ENCODE results near the gene TBC1D30. TPM values are rescaled to one million over a fixed set of nuclear protein-coding genes. Genes with fewer than 3 reads are reported as not detected.

TBC1D30 gene, protein sequence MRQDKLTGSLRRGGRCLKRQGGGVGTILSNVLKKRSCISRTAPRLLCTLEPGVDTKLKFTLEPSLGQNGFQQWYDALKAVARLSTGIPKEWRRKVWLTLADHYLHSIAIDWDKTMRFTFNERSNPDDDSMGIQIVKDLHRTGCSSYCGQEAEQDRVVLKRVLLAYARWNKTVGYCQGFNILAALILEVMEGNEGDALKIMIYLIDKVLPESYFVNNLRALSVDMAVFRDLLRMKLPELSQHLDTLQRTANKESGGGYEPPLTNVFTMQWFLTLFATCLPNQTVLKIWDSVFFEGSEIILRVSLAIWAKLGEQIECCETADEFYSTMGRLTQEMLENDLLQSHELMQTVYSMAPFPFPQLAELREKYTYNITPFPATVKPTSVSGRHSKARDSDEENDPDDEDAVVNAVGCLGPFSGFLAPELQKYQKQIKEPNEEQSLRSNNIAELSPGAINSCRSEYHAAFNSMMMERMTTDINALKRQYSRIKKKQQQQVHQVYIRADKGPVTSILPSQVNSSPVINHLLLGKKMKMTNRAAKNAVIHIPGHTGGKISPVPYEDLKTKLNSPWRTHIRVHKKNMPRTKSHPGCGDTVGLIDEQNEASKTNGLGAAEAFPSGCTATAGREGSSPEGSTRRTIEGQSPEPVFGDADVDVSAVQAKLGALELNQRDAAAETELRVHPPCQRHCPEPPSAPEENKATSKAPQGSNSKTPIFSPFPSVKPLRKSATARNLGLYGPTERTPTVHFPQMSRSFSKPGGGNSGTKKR
- 3.8 and 3.9 TPM in 2 replicates for total RNA-seq

GRCh38 chr12:64824500-64825142, at the start of gene TBC1D30:
Gene TBC1D30 (plus strand): TSS chr12:64824647. CDS start chr12:64824880, 233 bp downstream.

Other genes with a start within 250 kb of the TBC1D30 start
- 6.4 and 7.8 TPM in 2 replicates for gene RASSF3, start 214.2 kb upstream of the TBC1D30 start, total RNA-seq
- gene GNS, start 65.2 kb upstream of the TBC1D30 start, total RNA-seq: 32.4 and 41.3 TPM in 2 replicates